AG08396 (cell line): Measurements from ENCODE around the gene PARD3.
"Not testable (repeated sequence)": the region's sequence is repeated elsewhere in the genome, so short reads cannot be mapped to it uniquely, and the experiment has no call there.

Experiments used
- DNase-seq: peaks from one replicate; pipeline ENCODE4 v3.0.0; 2012; ENCODE audit warnings: low spot score, mixed read lengths

PARD3 gene

GRCh38 chr10:34297541-34298345, 517.4 kb downstream of the PARD3 start:
- DNase-seq: no peak

- no peak for DNase-seq
These were observed 520.0 kb downstream of the PARD3 start for GRCh38 chr10:34295142-34295548.

- DNase-seq: no peak
These were observed 521.0 kb downstream of the PARD3 start for GRCh38 chr10:34294137-34294536.

- DNase-seq: no peak
These were observed 522.4 kb downstream of the PARD3 start for GRCh38 chr10:34292675-34293074.

- DNase-seq: no peak
These were observed 522.9 kb downstream of the PARD3 start for GRCh38 chr10:34292194-34292565.

GRCh38 chr10:34291466-34292193, 523.5 kb downstream of the PARD3 start:
- no peak for DNase-seq

GRCh38 chr10:34290412-34291081, 524.5 kb downstream of the PARD3 start:
- peak; percentile 21 for DNase-seq

GRCh38 chr10:34288634-34289033, 526.5 kb downstream of the PARD3 start:
- no peak for DNase-seq

- DNase-seq: no peak
These were observed 528.9 kb downstream of the PARD3 start for GRCh38 chr10:34286136-34286739.

GRCh38 chr10:34281661-34282582, 533.2 kb downstream of the PARD3 start:
- no peak for DNase-seq

GRCh38 chr10:34280599-34281374, 534.3 kb downstream of the PARD3 start:
- peak; percentile 66 for DNase-seq

GRCh38 chr10:34275626-34276130, 539.4 kb downstream of the PARD3 start:
- DNase-seq: no peak

GRCh38 chr10:34274906-34275305, 540.2 kb downstream of the PARD3 start:
- no peak for DNase-seq

- DNase-seq: no peak
These were observed 541.8 kb downstream of the PARD3 start for GRCh38 chr10:34273340-34273739.

- DNase-seq: no peak
These were observed 542.8 kb downstream of the PARD3 start for GRCh38 chr10:34272316-34272715.

GRCh38 chr10:34268410-34268809, 546.7 kb downstream of the PARD3 start:
- not testable (repeated sequence) for DNase-seq

GRCh38 chr10:34262985-34263384, 552.1 kb downstream of the PARD3 start:
- DNase-seq: no peak

GRCh38 chr10:34260904-34261303, 554.2 kb downstream of the PARD3 start:
- no peak for DNase-seq

- DNase-seq: no peak
These were observed 558.9 kb downstream of the PARD3 start for GRCh38 chr10:34256216-34256615.

GRCh38 chr10:34255035-34255434, 560.1 kb downstream of the PARD3 start:
- no peak for DNase-seq
